Small intestine (tissue), 7 donors: ENCODE results near the gene RBBP8. TPM values are rescaled to one million over a fixed set of nuclear protein-coding genes. Genes with fewer than 3 reads are reported as not detected.

Source experiments
- DNase-seq, 2 donors: peaks; one replicate each; pipeline versions ENCODE4 v3.0.0 to v3.0.0-alpha.2; 2013
- FAIRE-seq: peaks from 2 replicates; lab custom pipeline; 2012; peaks lifted over from hg19 to GRCh38; lab: Jason Lieb, UNC
- H3K27ac ChIP-seq, 3 donors: one replicate each; pipeline ENCODE4 v1.5.1; 2013; ENCODE audit warnings: low read length in 2 of 3, mild to moderate bottlenecking in 2 of 3, control low read depth in 1 of 3, inconsistent platforms in 1 of 3, low read depth in 1 of 3, moderate library complexity in 1 of 3
- H3K27me3 ChIP-seq, 3 donors: one replicate each; pipeline ENCODE4 v1.6.1; 2013; ENCODE audit warnings: low read length in 3 of 3, inconsistent platforms in 1 of 3; ENCODE audit not compliant: control insufficient read depth in 3 of 3, insufficient read depth in 3 of 3
- H3K36me3 ChIP-seq, 3 donors: one replicate each; pipeline ENCODE4 v1.6.1; 2013; ENCODE audit warnings: low read length in 3 of 3, inconsistent platforms in 1 of 3, low read depth in 1 of 3, mild to moderate bottlenecking in 1 of 3, moderate library complexity in 1 of 3; ENCODE audit not compliant: control insufficient read depth in 3 of 3, insufficient read depth in 2 of 3
- H3K4me1 ChIP-seq, 3 donors: one replicate each; pipeline ENCODE4 v1.6.1; 2013; ENCODE audit warnings: low read length in 2 of 3, inconsistent platforms in 1 of 3, low read depth in 1 of 3, mild to moderate bottlenecking in 1 of 3, moderate library complexity in 1 of 3; ENCODE audit not compliant: control insufficient read depth in 3 of 3, insufficient read depth in 2 of 3
- H3K4me3 ChIP-seq, 3 donors: one replicate each; pipeline ENCODE4 v1.5.1; 2013; ENCODE audit warnings: low read length in 3 of 3, control low read depth in 1 of 3, inconsistent platforms in 1 of 3, low read depth in 1 of 3, mild to moderate bottlenecking in 1 of 3, moderate library complexity in 1 of 3
- H3K9me3 ChIP-seq, 2 donors: one replicate each; pipeline ENCODE4 v1.6.1; 2013; ENCODE audit warnings: low read depth in 1 of 2, low read length in 1 of 2; ENCODE audit not compliant: control insufficient read depth in 2 of 2, insufficient read depth in 1 of 2
- WGBS, 3 donors: extraction: QIAGEN DNeasy Blood & Tissue Kit; methylation state at CpG; one replicate each; pipeline ENCODE4 v1.1.7; 2013; 5-methylcytosine and 5-hydroxymethylcytosine counted together
- polyA plus RNA-seq, 4 donors: library from polyadenylated mRNA; stranded (reverse) in 3 of 4; unstranded in 1 of 4; fragments of 200-250 nt in 3 of 4; fragments of 120-200 nt in 1 of 4; gene quantifications; one replicate each; pipeline versions ENCODE4 v1.2.1 to v1.2.3, GENCODE V29; 2013
- donor health status: healthy with polysubstance abuse.
- donor health status: control.
- donor health status: control.
- donor health status: Bipolar disorder and iron deficiency.
- donor health status: healthy.

The RBBP8 gene
- polyA plus RNA-seq, 4 donors, result 14.0 to 38.4 (median 32.9) TPM

DNA sequence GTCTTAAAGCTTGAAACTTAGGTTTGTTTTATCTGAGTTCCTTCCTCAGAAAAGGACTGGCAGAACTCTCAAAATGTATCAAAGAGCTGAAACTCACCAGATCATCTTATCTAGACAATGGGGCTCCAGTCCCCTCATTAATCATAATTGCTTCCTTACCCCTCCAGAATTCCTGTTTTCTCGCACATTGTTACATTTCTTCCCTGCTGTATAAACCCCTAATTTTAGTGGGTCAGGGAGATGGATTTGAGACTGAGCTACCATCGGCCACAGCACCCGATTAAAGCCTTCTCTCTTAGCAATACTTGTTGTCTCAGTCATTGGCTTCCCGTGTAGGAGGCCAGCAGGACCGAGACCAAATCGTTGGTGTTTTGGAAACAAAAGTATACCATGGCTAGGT lies 130.4 kb downstream of the RBBP8 start:
- WGBS, 3 donors, result 96 to 97% (median 97%) methylated on average over 6 of the region's 6 CpGs
- no peak overlapping the region for H3K4me3 ChIP-seq
- no peak for FAIRE-seq
- no peaks in the 10 kb centered on the region for H3K4me1 ChIP-seq
- H3K27me3 ChIP-seq, result no peaks in the 10 kb centered on the region
- no peaks in the 10 kb centered on the region for H3K36me3 ChIP-seq
- H3K27ac ChIP-seq, result no peak overlapping the region
- DNase-seq, result no peak
- peaks cover 0 to 19% of the 10 kb centered on the region in 2 donors for H3K9me3 ChIP-seq

DNA sequence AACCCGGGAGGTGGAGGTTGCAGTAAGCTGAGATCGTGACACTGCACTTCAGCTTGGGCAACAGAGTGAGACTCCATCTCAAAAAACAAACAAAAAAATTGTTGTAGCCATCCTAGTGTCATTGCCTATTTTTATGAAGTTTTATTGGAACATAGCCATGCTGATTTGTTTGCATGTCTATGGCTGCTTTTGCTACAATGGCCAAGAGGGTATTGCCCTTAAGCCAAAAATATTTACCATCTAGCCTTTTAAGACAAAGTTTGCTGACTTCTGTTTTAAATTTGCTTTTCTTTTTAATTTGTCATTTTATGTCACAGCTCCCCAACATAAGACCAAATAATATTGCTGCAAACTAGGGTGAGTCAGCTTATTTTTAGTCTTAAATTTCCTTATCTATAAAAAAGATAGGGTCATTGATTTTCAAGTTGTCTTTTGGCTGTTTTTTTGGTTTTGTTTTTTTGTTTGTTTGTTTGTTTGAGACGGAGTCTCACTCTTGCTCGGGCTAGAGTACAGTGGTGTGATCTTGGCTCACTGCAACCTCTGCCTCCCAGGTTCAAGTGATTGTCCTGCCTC lies 132.2 kb downstream of the RBBP8 start:
- DNase-seq (no peak), FAIRE-seq (no peak)
- no peaks in the 10 kb centered on the region for H3K27me3 ChIP-seq
- no peak overlapping the region for H3K4me3 ChIP-seq
- peaks cover 0 to 19% of the 10 kb centered on the region in 2 donors for H3K9me3 ChIP-seq
- WGBS, 3 donors, result 91 to 92% (median 92%) methylated on average over 4 of the region's 4 CpGs
- H3K27ac ChIP-seq, result no peak overlapping the region
- H3K36me3 ChIP-seq, result no peaks in the 10 kb centered on the region
- H3K4me1 ChIP-seq, result no peaks in the 10 kb centered on the region

DNA sequence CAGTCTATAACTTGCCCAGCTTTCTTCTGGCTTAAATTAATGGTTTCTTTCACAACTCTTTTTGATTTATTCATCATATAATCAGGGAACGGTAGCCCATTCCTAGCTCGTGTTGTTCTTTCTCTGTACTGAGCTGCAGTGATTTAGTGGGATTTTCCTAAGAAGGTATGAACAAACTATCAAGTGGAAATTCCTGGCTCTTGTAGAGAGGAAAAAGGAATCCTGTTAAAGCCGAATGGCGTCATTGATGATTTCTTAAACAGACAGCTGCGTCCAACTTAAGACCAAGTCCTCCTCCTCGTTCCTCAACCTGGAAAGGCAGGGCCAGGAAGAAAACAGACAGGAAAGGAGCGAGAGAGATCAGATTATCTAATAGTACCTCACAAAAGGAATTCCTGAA lies 132.9 kb downstream of the RBBP8 start:
- peaks cover 0 to 19% of the 10 kb centered on the region in 2 donors for H3K9me3 ChIP-seq

DNA sequence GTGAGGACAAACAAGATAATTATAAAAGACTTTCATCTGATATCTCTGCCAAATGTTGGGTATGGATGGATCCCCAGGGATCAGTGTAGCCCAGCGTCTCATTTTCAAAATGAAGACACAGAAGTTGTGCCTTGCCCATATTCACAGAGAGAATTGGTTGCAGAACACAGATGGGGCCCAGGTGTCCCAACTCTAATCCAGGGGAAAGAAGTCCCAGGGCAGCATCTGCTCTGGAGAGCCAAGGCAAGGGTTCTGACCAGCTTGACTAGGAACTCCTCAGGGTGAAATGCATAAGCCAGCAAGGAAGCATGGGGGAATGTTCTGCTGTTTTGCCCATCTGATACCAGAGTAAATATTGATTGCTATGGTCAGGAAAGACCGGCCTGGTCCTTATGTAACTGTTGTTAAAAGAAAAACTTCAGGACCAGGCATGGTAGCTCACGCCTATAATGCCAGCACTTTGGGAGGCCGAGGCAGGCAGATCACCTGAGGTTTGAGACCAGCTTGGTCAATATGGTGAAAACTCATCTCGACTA lies 133.4 kb downstream of the RBBP8 start:
- Histone ChIP-seq H3K9me3 (peaks cover 0 to 19% of the 10 kb centered on the region in 2 donors), H3K27ac (no peak overlapping the region), H3K36me3 (no peaks in the 10 kb centered on the region), H3K4me3 (no peak overlapping the region), H3K27me3 (no peaks in the 10 kb centered on the region), H3K4me1 (no peaks in the 10 kb centered on the region)
- 93 to 96% (median 93%) methylated on average over 5 of the region's 5 CpGs for WGBS, 3 donors
- FAIRE-seq (no peak), DNase-seq (no peak)

More for the DNA sequence above, 132.9 kb downstream of the RBBP8 start:
- H3K36me3 ChIP-seq, result no peaks in the 10 kb centered on the region
- no peak overlapping the region for H3K27ac ChIP-seq
- DNase-seq, result no peak
- no peaks in the 10 kb centered on the region for H3K27me3 ChIP-seq
- WGBS, 3 donors, result 80 to 93% (median 93%) methylated on average over 7 of the region's 7 CpGs
- H3K4me3 ChIP-seq, result no peak overlapping the region
- H3K4me1 ChIP-seq, result no peaks in the 10 kb centered on the region
- no peak for FAIRE-seq

DNA sequence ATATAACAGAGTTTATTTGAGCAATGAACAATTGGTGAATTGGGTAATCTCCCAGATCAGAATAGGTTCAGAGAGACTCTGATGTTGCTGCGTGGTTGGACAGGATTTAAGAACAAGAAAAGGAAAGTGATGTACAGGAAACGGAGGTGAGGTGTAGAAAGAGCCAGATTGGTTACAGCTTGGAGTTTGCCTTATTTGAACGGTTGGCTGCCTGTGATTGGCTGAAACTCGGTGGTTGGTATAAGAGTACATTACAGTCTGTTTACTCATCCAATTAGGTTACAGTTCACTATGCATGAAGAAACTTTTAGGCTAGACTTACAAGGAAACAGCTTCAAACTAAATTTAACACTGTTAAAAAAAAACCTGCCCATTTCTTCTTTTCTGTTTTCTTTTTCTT lies 134.1 kb downstream of the RBBP8 start:
- FAIRE-seq, result no peak
- H3K4me1 ChIP-seq, result no peaks in the 10 kb centered on the region
- no peaks in the 10 kb centered on the region for H3K36me3 ChIP-seq
- H3K9me3 ChIP-seq, result peaks cover 0 to 15% of the 10 kb centered on the region in 2 donors
- 41 to 61% (median 45%) methylated on average over 4 of the region's 4 CpGs for WGBS, 3 donors
- H3K4me3 ChIP-seq, result no peak overlapping the region
- DNase-seq, result no peak
- H3K27me3 ChIP-seq, result no peaks in the 10 kb centered on the region
- H3K27ac ChIP-seq, result no peak overlapping the region

DNA sequence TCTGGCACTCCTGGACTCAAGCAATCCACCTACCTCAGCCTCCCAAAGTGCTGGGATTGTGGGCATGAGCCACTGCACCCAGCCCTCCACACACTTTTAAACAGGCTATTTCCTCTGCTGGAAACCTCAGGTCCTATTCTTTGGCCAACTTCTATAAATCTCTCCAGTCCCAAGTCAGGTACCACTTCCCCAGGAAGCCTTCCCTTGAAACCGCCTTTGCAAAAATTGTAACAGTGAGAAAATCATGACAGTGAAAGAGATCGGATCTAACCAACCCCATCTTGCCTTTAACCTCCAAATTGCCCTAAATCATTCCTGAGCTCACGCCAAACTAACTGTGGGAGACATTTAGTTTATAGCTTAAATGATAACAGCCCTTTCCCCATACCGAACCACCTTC lies 134.9 kb downstream of the RBBP8 start:
- no peaks in the 10 kb centered on the region for H3K4me1 ChIP-seq
- H3K36me3 ChIP-seq, result no peaks in the 10 kb centered on the region
- no peaks in the 10 kb centered on the region for H3K27me3 ChIP-seq
- 81 to 98% (median 89%) methylated on average over 4 of the region's 4 CpGs for WGBS, 3 donors
- DNase-seq (no peak), FAIRE-seq (no peak)
- no peak overlapping the region for H3K4me3 ChIP-seq
- peaks cover 0 to 13% of the 10 kb centered on the region in 2 donors for H3K9me3 ChIP-seq
- H3K27ac ChIP-seq, result no peak overlapping the region

DNA sequence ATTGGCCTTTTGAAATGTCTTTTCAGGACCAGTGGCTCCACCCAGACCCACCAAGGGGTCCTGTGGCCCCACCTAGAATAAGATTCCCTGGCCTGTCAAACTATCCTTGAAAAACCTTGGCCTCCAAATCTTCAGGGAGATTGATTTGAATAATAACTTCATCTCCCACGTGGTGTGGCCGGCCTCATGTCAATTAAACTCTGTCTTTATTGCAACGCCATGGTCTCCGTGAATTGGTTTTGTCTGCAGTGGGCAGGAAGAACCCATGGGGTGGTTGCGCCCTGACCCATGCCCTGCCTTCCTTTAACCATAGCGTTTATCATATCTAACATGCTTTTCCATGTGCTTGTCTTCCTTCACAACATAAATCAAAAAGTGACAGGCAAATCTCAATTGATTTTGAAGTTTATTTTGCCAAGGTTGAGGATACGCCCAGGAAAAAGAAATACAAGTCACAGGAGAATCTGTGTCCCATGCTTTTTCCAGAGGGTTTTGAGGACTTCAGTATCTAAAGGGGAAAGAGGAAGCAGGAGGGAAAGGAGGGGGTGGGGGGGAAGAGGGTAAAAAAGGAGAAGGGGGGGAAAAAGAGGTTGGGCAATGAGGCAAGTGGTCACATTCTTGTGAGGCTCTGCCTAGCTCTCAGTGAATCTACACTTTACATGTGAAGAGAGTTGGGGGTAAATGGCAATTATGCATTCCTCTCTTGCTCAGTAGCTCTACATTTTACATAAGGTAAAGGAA lies 135.6 kb downstream of the RBBP8 start:
- Histone ChIP-seq H3K27me3 (no peaks in the 10 kb centered on the region), H3K36me3 (no peaks in the 10 kb centered on the region), H3K9me3 (peaks cover 0 to 7% of the 10 kb centered on the region in 2 donors), H3K4me3 (no peak overlapping the region), H3K4me1 (no peaks in the 10 kb centered on the region), H3K27ac (peak overlapping the region in 1 of 3 donors; percentile 19)
- FAIRE-seq (no peak), DNase-seq (no peak)
- 47 to 62% (median 61%) methylated on average over 7 of the region's 7 CpGs for WGBS, 3 donors

DNA sequence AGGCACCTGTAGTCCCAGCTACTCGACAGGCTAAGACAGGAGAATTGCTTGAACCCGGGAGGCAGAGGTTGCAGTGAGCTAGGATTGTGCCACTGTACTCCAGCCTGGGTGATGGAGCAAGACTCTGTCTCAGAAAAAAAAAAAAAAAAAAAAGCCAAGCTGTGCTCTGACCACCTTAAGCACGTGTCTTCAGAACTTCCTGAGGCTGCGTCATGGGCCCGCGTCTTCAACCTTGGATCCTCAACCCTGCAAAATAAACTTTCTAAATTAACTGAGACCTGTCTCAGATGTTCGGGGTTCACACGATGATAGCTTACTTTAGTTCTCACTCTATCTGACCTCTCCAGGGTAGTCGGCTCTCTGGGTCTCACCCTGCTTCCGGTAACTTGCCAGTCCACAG lies 136.4 kb downstream of the RBBP8 start:
- peak overlapping the region in 1 of 3 donors; percentile 19 for H3K27ac ChIP-seq
- H3K9me3 ChIP-seq, result peaks cover 0 to 1% of the 10 kb centered on the region in 2 donors
- H3K4me1 ChIP-seq, result no peaks in the 10 kb centered on the region
- DNase-seq (peak in 1 of 2 donors; percentile 36), FAIRE-seq (no peak)
- H3K36me3 ChIP-seq, result no peaks in the 10 kb centered on the region
- no peak overlapping the region for H3K4me3 ChIP-seq
- no peaks in the 10 kb centered on the region for H3K27me3 ChIP-seq
- 75 to 91% (median 77%) methylated on average over 10 of the region's 10 CpGs for WGBS, 3 donors
